CD4-positive, alpha-beta T cell (primary cell): Measurements from ENCODE around the gene LEKR1. TPM values are rescaled to one million over a fixed set of nuclear protein-coding genes. Genes with fewer than 3 reads are reported as not detected.

ENCODE experiments used
- ATAC-seq: fragments of 200-7000 bp; cut with Tn5 transposase; one replicate; pipeline ENCODE4 v1.10.0; 2022; ENCODE audit warnings: mild to moderate bottlenecking; ENCODE audit not compliant: poor library complexity
- CTCF ChIA-PET: fragments of 350-600 bp; sonication (Branson Sonifier 250); formaldehyde crosslinking; loops from one replicate; lab custom pipeline; 2021; ENCODE audit warnings: antibody characterized with exemption, inconsistent platforms; lab: Charles Lee
- POLR2A ChIA-PET: fragments of 350-600 bp; sonication (Branson Sonifier 250); formaldehyde crosslinking; loops from one replicate; lab custom pipeline; 2021; ENCODE audit warnings: antibody characterized with exemption, inconsistent platforms; lab: Charles Lee
- DNase-seq, 14 experiments: peaks; one replicate each; pipeline ENCODE4 v3.0.0-alpha.2; 2013 to 2020; ENCODE audit warnings: mixed read lengths in 2 of 14
- H3K27ac ChIP-seq, 2 donors: one replicate each; pipeline versions ENCODE4 v1.5.1 to v1.7.0; 2013; ENCODE audit warnings: low read length in 2 of 2, low read depth in 1 of 2, mild to moderate bottlenecking in 1 of 2
- H3K27me3 ChIP-seq, 2 experiments: 1 replicate in 1 of 2; 2 replicates in 1 of 2; pipeline versions ENCODE4 v1.6.1 to v1.7.0; 2013; ENCODE audit warnings: low read length in 2 of 2, control low read depth in 1 of 2, mild to moderate bottlenecking in 1 of 2, moderate library complexity in 1 of 2; ENCODE audit not compliant: insufficient read depth in 2 of 2, control insufficient read depth in 1 of 2
- H3K36me3 ChIP-seq: one replicate; pipeline ENCODE4 v1.6.1; 2013; ENCODE audit warnings: low read length, control low read depth; ENCODE audit not compliant: insufficient read depth
- H3K4me1 ChIP-seq: one replicate; pipeline ENCODE4 v1.6.1; 2013; ENCODE audit warnings: low read length, control low read depth; ENCODE audit not compliant: insufficient read depth
- H3K4me3 ChIP-seq: one replicate; pipeline ENCODE4 v1.5.1; 2013; ENCODE audit warnings: mild to moderate bottlenecking, low read length, moderate library complexity
- H3K9me3 ChIP-seq, 2 experiments: 1 replicate in 1 of 2; 2 replicates in 1 of 2; pipeline versions ENCODE4 v1.6.1 to v1.7.0; 2013; ENCODE audit warnings: low read length in 2 of 2, mild to moderate bottlenecking in 2 of 2, control low read depth in 1 of 2, moderate library complexity in 1 of 2; ENCODE audit not compliant: control insufficient read depth in 1 of 2, insufficient read depth in 1 of 2
- H3K27ac Mint-ChIP-seq: one replicate; pipeline ENCODE4 v1.8.0; 2020; ENCODE audit warnings: mixed read lengths
- H3K27me3 Mint-ChIP-seq: one replicate; pipeline ENCODE4 v1.8.0; 2021; ENCODE audit warnings: mixed read lengths
- H3K36me3 Mint-ChIP-seq: one replicate; pipeline ENCODE4 v1.8.0; 2021; ENCODE audit warnings: low read depth, mixed read lengths
- H3K4me1 Mint-ChIP-seq: one replicate; pipeline ENCODE4 v1.8.0; 2021; ENCODE audit warnings: low read depth, mixed read lengths
- H3K4me3 Mint-ChIP-seq: one replicate; pipeline ENCODE4 v1.8.0; 2020; ENCODE audit warnings: mild to moderate bottlenecking, mixed read lengths
- H3K9me3 Mint-ChIP-seq: one replicate; pipeline ENCODE4 v1.8.0; 2020; ENCODE audit warnings: mixed read lengths
- CTCF ChIP-seq: fragments of 200-600 bp; IDR thresholded peaks from one replicate; pipeline ENCODE4 v1.8.0; 2022; ENCODE audit warnings: antibody characterized with exemption, mild to moderate bottlenecking
- intact Hi-C, 2 experiments: fragments of 100-400 bp; cut with DNase I in 1 of 2; cut with micrococcal nuclease in 1 of 2; formaldehyde crosslinking; loops; one replicate each; pipeline versions ENCODE4 v1.15.1 to v1.9.0; 2023 to 2025; cut with DNase I, micrococcal nuclease
- total RNA-seq, 174 experiments: library from RNA in 2 of 174; stranded (reverse) in 2 of 174; gene quantifications; one replicate each; pipeline ENCODE4 v1.2.3 and lab custom pipeline; 2021 to 2026

Gene LEKR1
- total RNA-seq, 2 experiments from 2014 or later = 0.77 to 1.0 TPM

- Mint-ChIP-seq H3K4me1 (peaks cover 5% of the 10 kb centered on the region), H3K27me3 (peaks cover 28% of the 10 kb centered on the region)
- CTCF ChIA-PET = no interaction called here
Observed at GRCh38 chr3:157061265-157061664, 235.1 kb downstream of the LEKR1 start.

GRCh38 chr3:157063469-157063868 lies 237.3 kb downstream of the LEKR1 start:
- POLR2A ChIA-PET = no interaction called here
- no peaks in the 10 kb centered on the region for H3K27me3 ChIP-seq
- intact Hi-C loops = no loop called here
- Mint-ChIP-seq H3K9me3 (no peaks in the 10 kb centered on the region), H3K36me3 (no peaks in the 10 kb centered on the region), H3K27me3 (peaks cover 17% of the 10 kb centered on the region), H3K27ac (no peak overlapping the region), H3K4me1 (peaks cover 27% of the 10 kb centered on the region), H3K4me3 (no peak overlapping the region)
- no peaks in the 10 kb centered on the region for H3K9me3 ChIP-seq
- no peak overlapping the region for H3K4me3 ChIP-seq
- no peaks in the 10 kb centered on the region for H3K36me3 ChIP-seq
- DNase-seq = no peak
- H3K4me1 ChIP-seq = peaks cover 32% of the 10 kb centered on the region
- CTCF ChIA-PET = interaction anchor here (1.9 kb wide), 1 partner anchor 18 kb away, joined by 4 read pairs; no protein-coding TSS in a partner anchor
- TF ChIP-seq CTCF = no peak
- ATAC-seq = no peak
- H3K27ac ChIP-seq = no peak overlapping the region

More at GRCh38 chr3:157061265-157061664, 235.1 kb downstream of the LEKR1 start:
- ATAC-seq (no peak), DNase-seq (no peak)
- intact Hi-C loops = no loop called here
- no peaks in the 10 kb centered on the region for H3K9me3 ChIP-seq
- peaks cover 10% of the 10 kb centered on the region for H3K4me1 ChIP-seq
- H3K27ac ChIP-seq = no peak overlapping the region
- no peaks in the 10 kb centered on the region for H3K36me3 ChIP-seq
- TF ChIP-seq CTCF = no peak
- H3K9me3 Mint-ChIP-seq = no peaks in the 10 kb centered on the region
- H3K27ac Mint-ChIP-seq = no peak overlapping the region
- no peaks in the 10 kb centered on the region for H3K36me3 Mint-ChIP-seq
- H3K4me3 Mint-ChIP-seq = no peak overlapping the region
- H3K27me3 ChIP-seq = no peaks in the 10 kb centered on the region
- POLR2A ChIA-PET = no interaction called here
- H3K4me3 ChIP-seq = no peak overlapping the region

GRCh38 chr3:157063926-157064325 lies 237.8 kb downstream of the LEKR1 start:
- CTCF ChIA-PET = no interaction called here
- H3K4me1 Mint-ChIP-seq = peaks cover 32% of the 10 kb centered on the region

More at GRCh38 chr3:157063926-157064325, 237.8 kb downstream of the LEKR1 start:
- ATAC-seq (no peak), DNase-seq (no peak)
- Mint-ChIP-seq H3K27me3 (peaks cover 17% of the 10 kb centered on the region), H3K4me3 (no peak overlapping the region), H3K27ac (no peak overlapping the region), H3K9me3 (no peaks in the 10 kb centered on the region), H3K36me3 (no peaks in the 10 kb centered on the region)
- Histone ChIP-seq H3K27ac (no peak overlapping the region), H3K27me3 (no peaks in the 10 kb centered on the region), H3K36me3 (no peaks in the 10 kb centered on the region), H3K9me3 (no peaks in the 10 kb centered on the region), H3K4me1 (peaks cover 34% of the 10 kb centered on the region), H3K4me3 (no peak overlapping the region)
- intact Hi-C loops = no loop called here
- no peak for TF ChIP-seq CTCF
- POLR2A ChIA-PET = no interaction called here
